Measurements from ENCODE around the gene MANEA.

- TF ChIP-seq EZH2phosphoT487 (IDR thresholded peaks at IDR 0.05; ENCODE audit: borderline replicate concordance) = no peak
- TF ChIP-seq, protein P1, sequence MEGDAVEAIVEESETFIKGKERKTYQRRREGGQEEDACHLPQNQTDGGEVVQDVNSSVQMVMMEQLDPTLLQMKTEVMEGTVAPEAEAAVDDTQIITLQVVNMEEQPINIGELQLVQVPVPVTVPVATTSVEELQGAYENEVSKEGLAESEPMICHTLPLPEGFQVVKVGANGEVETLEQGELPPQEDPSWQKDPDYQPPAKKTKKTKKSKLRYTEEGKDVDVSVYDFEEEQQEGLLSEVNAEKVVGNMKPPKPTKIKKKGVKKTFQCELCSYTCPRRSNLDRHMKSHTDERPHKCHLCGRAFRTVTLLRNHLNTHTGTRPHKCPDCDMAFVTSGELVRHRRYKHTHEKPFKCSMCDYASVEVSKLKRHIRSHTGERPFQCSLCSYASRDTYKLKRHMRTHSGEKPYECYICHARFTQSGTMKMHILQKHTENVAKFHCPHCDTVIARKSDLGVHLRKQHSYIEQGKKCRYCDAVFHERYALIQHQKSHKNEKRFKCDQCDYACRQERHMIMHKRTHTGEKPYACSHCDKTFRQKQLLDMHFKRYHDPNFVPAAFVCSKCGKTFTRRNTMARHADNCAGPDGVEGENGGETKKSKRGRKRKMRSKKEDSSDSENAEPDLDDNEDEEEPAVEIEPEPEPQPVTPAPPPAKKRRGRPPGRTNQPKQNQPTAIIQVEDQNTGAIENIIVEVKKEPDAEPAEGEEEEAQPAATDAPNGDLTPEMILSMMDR (IDR thresholded peaks at IDR 0.05 in 2 of 3, conservative IDR thresholded peaks at IDR 0.05 in 1 of 3; ENCODE audit: borderline replicate concordance in 1 of 3, insufficient read depth in 1 of 3, low read depth in 2 of 3, low read length in 2 of 3) = no peak
- no peak for TF ChIP-seq POLR2AphosphoS5 (IDR thresholded peaks at IDR 0.05; ENCODE audit: low read depth, low read length)
- no peak for TF ChIP-seq CEBPB (IDR thresholded peaks at IDR 0.05; ENCODE audit: low read depth)
- no peak for TF ChIP-seq YY1 (IDR thresholded peaks at IDR 0.05; ENCODE audit: extremely low read depth, insufficient replicate concordance, low read depth, low read length)
- no peak for TF ChIP-seq POLR2A (IDR thresholded peaks at IDR 0.05; ENCODE audit: borderline replicate concordance, extremely low read depth, insufficient read depth, insufficient read length)
- TF ChIP-seq, protein P2, sequence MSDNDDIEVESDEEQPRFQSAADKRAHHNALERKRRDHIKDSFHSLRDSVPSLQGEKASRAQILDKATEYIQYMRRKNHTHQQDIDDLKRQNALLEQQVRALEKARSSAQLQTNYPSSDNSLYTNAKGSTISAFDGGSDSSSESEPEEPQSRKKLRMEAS (IDR thresholded peaks at IDR 0.05) = no peak
- TF ChIP-seq ZFX (IDR thresholded peaks at IDR 0.05) = no peak
- TF ChIP-seq, protein P3, sequence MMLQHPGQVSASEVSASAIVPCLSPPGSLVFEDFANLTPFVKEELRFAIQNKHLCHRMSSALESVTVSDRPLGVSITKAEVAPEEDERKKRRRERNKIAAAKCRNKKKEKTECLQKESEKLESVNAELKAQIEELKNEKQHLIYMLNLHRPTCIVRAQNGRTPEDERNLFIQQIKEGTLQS (IDR thresholded peaks at IDR 0.05) = no peak
- TF ChIP-seq TCF7L2 (IDR thresholded peaks at IDR 0.05; ENCODE audit: borderline replicate concordance, extremely low read depth, insufficient read depth, insufficient read length) = no peak
- TF ChIP-seq ELF1 (IDR thresholded peaks at IDR 0.05; ENCODE audit: borderline replicate concordance, low read depth) = no peak
- TF ChIP-seq REST (IDR thresholded peaks at IDR 0.05; ENCODE audit: low read depth) = no peak
- TF ChIP-seq EZH2 (IDR thresholded peaks at IDR 0.05) = no peak
These were observed 52.2 kb downstream of the MANEA start for GRCh38 chr6:95629551-95629950.
